ENCODE measurements around the gene ASMT. TPM values are rescaled to one million over a fixed set of nuclear protein-coding genes. Genes with fewer than 3 reads are reported as not detected.
"Not testable (repeated sequence)": the region's sequence is repeated elsewhere in the genome, so short reads cannot be mapped to it uniquely, and the experiment has no call there.

Gene ASMT
- total RNA-seq, 2 experiments from 2014 or later = not detected

GRCh38 chrX:1673337-1673736, 58.5 kb downstream of the ASMT start:
- CTCF ChIA-PET = no interaction called here

GRCh38 chrX:1676866-1677265, 62.0 kb downstream of the ASMT start:
- intact Hi-C loops (cut with micrococcal nuclease) = no loop called here
- Mint-ChIP-seq H3K9me3 (peaks cover 11% of the 10 kb centered on the region), H3K27ac (no peak overlapping the region), H3K4me3 (no peak overlapping the region), H3K36me3 (ENCODE audit: low read depth) (peaks cover 18% of the 10 kb centered on the region), H3K27me3 (ENCODE audit: low read depth) (no peaks in the 10 kb centered on the region), H3K4me1 (ENCODE audit: low read depth) (peaks cover 23% of the 10 kb centered on the region)
- CTCF ChIA-PET = no interaction called here
- no peak for DNase-seq

More at GRCh38 chrX:1673337-1673736, 58.5 kb downstream of the ASMT start:
- Mint-ChIP-seq H3K27ac (no peak overlapping the region), H3K4me3 (no peak overlapping the region), H3K9me3 (no peaks in the 10 kb centered on the region), H3K36me3 (ENCODE audit: low read depth) (peaks cover 10% of the 10 kb centered on the region), H3K4me1 (ENCODE audit: low read depth) (peaks cover 3% of the 10 kb centered on the region), H3K27me3 (ENCODE audit: low read depth) (no peaks in the 10 kb centered on the region)
- intact Hi-C loops (cut with micrococcal nuclease) = loop anchor here (1.0 kb wide), 1 partner anchor 954 kb away; no protein-coding TSS in a partner anchor
- peak; percentile 59 for DNase-seq

GRCh38 chrX:1679238-1679637, 64.4 kb downstream of the ASMT start:
- CTCF ChIA-PET = no interaction called here
- peaks cover 30% of the 10 kb centered on the region for H3K4me1 Mint-ChIP-seq (ENCODE audit: low read depth)
- no peaks in the 10 kb centered on the region for H3K27me3 Mint-ChIP-seq (ENCODE audit: low read depth)
- H3K36me3 Mint-ChIP-seq (ENCODE audit: low read depth) = peaks cover 27% of the 10 kb centered on the region
- H3K4me3 Mint-ChIP-seq = no peak overlapping the region
- H3K27ac Mint-ChIP-seq = peak overlapping the region; percentile 58
- peak; percentile 61 for DNase-seq
- H3K9me3 Mint-ChIP-seq = peaks cover 23% of the 10 kb centered on the region
- intact Hi-C loops (cut with micrococcal nuclease) = loop anchor here (1.0 kb wide), 1 partner anchor 18 kb away; no protein-coding TSS in a partner anchor

GRCh38 chrX:1681439-1681838, 66.6 kb downstream of the ASMT start:
- Mint-ChIP-seq H3K4me1 (ENCODE audit: low read depth) (peaks cover 30% of the 10 kb centered on the region), H3K36me3 (ENCODE audit: low read depth) (peaks cover 37% of the 10 kb centered on the region), H3K4me3 (no peak overlapping the region), H3K9me3 (peaks cover 23% of the 10 kb centered on the region), H3K27me3 (ENCODE audit: low read depth) (no peaks in the 10 kb centered on the region), H3K27ac (no peak overlapping the region)
- CTCF ChIA-PET = no interaction called here
- intact Hi-C loops (cut with micrococcal nuclease) = no loop called here
- no peak for DNase-seq

GRCh38 chrX:1681856-1682255, 67.0 kb downstream of the ASMT start:
- Mint-ChIP-seq H3K9me3 (peaks cover 23% of the 10 kb centered on the region), H3K27ac (peak overlapping the region; percentile 73), H3K36me3 (ENCODE audit: low read depth) (peaks cover 38% of the 10 kb centered on the region), H3K4me1 (ENCODE audit: low read depth) (peaks cover 30% of the 10 kb centered on the region)
- DNase-seq; intact Hi-C loops (cut with micrococcal nuclease); CTCF ChIA-PET; H3K4me3 Mint-ChIP-seq; H3K27me3 Mint-ChIP-seq (ENCODE audit: low read depth): not testable (repeated sequence)

GRCh38 chrX:1682501-1682900, 67.6 kb downstream of the ASMT start:
- CTCF ChIA-PET; H3K27me3 Mint-ChIP-seq (ENCODE audit: low read depth); H3K4me3 Mint-ChIP-seq; DNase-seq; intact Hi-C loops (cut with micrococcal nuclease): not testable (repeated sequence)
- peak overlapping the region; percentile 73 for H3K27ac Mint-ChIP-seq
- H3K36me3 Mint-ChIP-seq (ENCODE audit: low read depth) = peaks cover 40% of the 10 kb centered on the region
- peaks cover 30% of the 10 kb centered on the region for H3K4me1 Mint-ChIP-seq (ENCODE audit: low read depth)
- H3K9me3 Mint-ChIP-seq = peaks cover 23% of the 10 kb centered on the region

- H3K27ac Mint-ChIP-seq; H3K27me3 Mint-ChIP-seq (ENCODE audit: low read depth); H3K4me3 Mint-ChIP-seq; CTCF ChIA-PET; intact Hi-C loops (cut with micrococcal nuclease); DNase-seq: not testable (repeated sequence)
- Mint-ChIP-seq H3K36me3 (ENCODE audit: low read depth) (peaks cover 32% of the 10 kb centered on the region), H3K4me1 (ENCODE audit: low read depth) (peaks cover 16% of the 10 kb centered on the region), H3K9me3 (peaks cover 16% of the 10 kb centered on the region)
Observed at GRCh38 chrX:1684883-1685282, 70.0 kb downstream of the ASMT start.

GRCh38 chrX:1685444-1685880, 70.6 kb downstream of the ASMT start:
- H3K27me3 Mint-ChIP-seq (ENCODE audit: low read depth); H3K4me3 Mint-ChIP-seq; CTCF ChIA-PET; H3K27ac Mint-ChIP-seq; intact Hi-C loops (cut with micrococcal nuclease); DNase-seq: not testable (repeated sequence)
- H3K9me3 Mint-ChIP-seq = peaks cover 17% of the 10 kb centered on the region
- peaks cover 14% of the 10 kb centered on the region for H3K4me1 Mint-ChIP-seq (ENCODE audit: low read depth)
- peaks cover 31% of the 10 kb centered on the region for H3K36me3 Mint-ChIP-seq (ENCODE audit: low read depth)

- CTCF ChIA-PET = no interaction called here
- intact Hi-C loops (cut with micrococcal nuclease) = no loop called here
- no peak overlapping the region for H3K4me3 Mint-ChIP-seq
- DNase-seq = no peak
- peaks cover 10% of the 10 kb centered on the region for H3K4me1 Mint-ChIP-seq (ENCODE audit: low read depth)
- no peaks in the 10 kb centered on the region for H3K27me3 Mint-ChIP-seq (ENCODE audit: low read depth)
- H3K9me3 Mint-ChIP-seq = peaks cover 16% of the 10 kb centered on the region
- H3K36me3 Mint-ChIP-seq (ENCODE audit: low read depth) = peaks cover 31% of the 10 kb centered on the region
- no peak overlapping the region for H3K27ac Mint-ChIP-seq
Observed at GRCh38 chrX:1686642-1687041, 71.8 kb downstream of the ASMT start.

Other genes starting within 250 kb of the ASMT start
- 100 to 1,000 TPM; 457 to 463 TPM for gene SLC25A6, start 222.9 kb upstream of the ASMT start, total RNA-seq
- 10 to 100 TPM; 45.1 to 47.2 TPM for gene ASMTL, start 162.2 kb upstream of the ASMT start, total RNA-seq
- 10 to 100 TPM in 1 of 2 experiments, 1 to 10 TPM in 1; 9.8 to 10.6 TPM for gene P2RY8, start 77.9 kb upstream of the ASMT start, total RNA-seq
- 10 to 100 TPM; 59.2 to 60.5 TPM for gene AKAP17A, start 23.5 kb upstream of the ASMT start, total RNA-seq